ENCODE measurements around the gene ZBTB42.

ZBTB42 gene

GRCh38 chr14:104795781-104796686, 4.9 kb upstream of the ZBTB42 start:
- DNase-seq (ENCODE audit: low read depth in 2 of 2) = no peak

DNA sequence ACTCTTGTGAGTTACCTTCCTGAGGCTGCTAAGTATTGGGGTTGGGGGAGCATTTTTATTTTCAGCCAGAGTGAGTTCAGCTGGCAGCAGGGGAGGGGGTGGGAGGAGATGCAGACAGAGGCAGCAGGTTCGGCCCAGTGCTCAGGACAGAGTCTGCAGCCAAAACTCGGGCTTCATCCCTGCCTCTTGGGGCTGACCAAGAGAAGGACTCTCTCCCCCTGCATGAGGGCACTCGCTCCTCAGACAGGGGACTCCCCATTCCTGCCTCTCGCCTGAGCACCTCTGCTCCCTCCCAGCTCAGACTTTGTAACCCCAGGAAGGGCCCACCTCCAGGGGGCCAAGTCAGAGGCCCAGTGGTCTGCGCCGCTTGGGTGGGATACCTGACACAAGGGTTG, 4.2 kb upstream of the ZBTB42 start:
- no peak for DNase-seq (ENCODE audit: low read depth in 2 of 2)

DNA sequence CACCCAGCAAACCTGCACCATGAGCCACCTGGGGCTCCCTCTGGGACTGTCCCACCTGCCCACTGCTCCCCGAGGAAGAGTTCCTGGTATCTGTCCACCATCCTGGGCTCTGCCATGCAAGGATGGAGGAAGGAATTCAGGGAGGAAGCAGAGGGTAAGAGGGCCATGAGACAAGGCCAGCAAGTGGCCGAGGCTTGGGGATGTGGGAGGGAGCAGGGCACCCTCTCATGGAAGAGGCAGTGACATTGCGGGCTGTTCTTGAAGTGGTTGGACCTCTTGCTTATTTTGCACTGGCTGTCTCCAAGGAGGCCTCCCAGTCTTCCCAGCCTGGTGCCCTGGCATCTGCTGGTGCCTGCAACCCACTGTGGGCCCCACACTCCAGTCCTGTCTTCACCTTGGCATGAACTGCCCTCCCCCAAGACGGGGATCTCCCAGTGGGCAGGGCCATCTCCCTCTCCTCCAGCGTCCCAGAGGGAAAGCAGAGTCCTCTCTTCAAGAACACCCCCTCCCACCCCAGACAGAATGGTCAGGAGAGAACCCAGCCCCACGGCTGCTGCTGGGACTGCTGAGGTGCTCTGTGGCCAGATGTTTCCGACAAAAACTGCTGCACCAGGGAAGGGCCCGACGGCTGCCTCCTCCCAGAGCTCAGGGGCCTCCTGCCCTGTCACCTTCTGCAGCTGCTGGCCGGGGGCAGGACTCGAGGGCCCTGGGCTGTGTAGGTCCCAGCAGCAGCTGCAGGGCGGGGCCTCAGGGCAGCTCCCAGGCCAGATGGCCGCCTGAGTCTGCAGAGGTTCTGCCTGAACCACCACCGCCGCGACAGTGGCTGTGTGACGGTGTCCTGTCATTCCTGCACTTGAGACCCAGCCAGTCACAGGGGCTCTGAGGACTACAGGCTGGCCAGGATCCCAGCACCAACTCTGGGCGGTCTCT, 3.5 kb upstream of the ZBTB42 start:
- no peak for DNase-seq (ENCODE audit: low read depth in 2 of 2)

- no peak for DNase-seq (ENCODE audit: low read depth in 2 of 2)
These were observed 2.3 kb upstream of the ZBTB42 start for GRCh38 chr14:104798300-104799243.

GRCh38 chr14:104799244-104800014, 1.5 kb upstream of the ZBTB42 start:
- no peak for DNase-seq (ENCODE audit: low read depth in 2 of 2)

DNA sequence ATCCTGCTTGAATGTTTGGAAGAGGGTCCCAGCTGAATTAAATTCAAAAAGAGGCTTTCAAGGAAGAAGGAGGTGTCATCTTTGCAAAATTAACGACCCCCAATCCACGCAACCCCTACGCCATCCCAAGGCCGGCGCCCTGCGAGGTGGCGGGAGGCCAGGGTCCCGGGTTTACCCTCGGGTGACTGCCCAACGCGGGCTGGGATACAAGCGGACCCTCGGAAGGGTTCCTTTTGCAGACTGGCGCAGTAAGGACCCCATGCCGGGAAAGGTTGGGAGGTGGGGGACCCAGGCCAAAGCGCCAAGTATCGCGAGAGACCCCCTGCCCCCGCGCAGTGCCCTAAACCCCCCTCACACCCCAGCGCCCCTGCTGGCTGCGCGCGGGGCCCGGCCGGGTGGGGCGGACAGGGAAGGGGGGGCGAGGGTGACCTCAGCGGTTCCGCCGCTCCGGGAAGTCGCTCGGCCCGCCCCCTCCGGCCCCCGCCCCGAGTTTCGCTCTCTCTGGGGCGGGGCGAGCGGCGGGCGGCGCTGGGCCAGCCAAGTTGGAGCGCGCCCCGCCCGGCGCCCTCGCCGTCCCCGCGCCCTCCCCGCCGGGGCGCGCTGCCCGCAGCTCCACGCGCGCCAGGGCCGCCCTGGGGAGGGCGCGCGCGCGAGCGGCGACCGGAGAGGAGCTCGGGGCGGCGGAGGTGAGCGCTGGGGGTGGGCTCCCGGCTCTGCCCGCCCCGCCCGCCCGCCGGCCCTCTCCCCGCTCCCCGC, 708 bp upstream of the ZBTB42 start:
- peak; percentile 67 to 68 for DNase-seq (ENCODE audit: low read depth in 2 of 2)

GRCh38 chr14:104801520-104802393, 856 bp downstream of the ZBTB42 start:
- DNase-seq (ENCODE audit: low read depth in 2 of 2) = no peak

GRCh38 chr14:104802394-104803184, 1.7 kb downstream of the ZBTB42 start:
- DNase-seq (ENCODE audit: low read depth in 2 of 2) = no peak

DNA sequence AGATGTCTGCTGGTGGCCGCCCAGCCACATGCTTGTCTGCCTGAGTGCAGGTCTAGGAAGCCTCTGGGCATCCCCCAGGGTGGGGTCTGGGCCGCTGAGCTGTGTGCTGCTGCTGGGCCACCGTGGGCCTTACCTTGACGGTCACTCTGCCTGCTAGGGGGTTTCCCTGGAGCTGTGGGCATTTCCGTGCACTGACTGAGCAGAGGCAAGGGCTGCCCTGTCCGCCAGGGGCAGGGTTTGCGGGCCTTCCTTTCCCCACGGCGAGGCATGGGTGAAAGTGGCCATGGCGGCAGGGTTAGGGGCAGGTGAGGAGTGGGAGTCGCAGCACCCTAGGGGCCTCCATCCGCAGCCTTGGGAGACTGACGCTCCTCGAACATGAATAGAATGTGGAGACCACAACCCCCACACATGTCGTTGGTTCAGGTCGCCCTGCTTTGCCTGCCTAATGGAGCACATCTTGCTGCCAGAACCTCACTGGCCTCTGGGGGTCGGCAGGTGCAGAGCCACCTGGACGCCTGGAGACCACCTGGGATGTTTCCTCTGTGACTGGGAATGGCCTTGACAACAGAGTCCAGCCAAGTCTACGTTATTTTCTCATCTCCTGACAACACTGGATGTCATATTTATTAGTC, 2.5 kb downstream of the ZBTB42 start:
- no peak for DNase-seq (ENCODE audit: low read depth in 2 of 2)

DNA sequence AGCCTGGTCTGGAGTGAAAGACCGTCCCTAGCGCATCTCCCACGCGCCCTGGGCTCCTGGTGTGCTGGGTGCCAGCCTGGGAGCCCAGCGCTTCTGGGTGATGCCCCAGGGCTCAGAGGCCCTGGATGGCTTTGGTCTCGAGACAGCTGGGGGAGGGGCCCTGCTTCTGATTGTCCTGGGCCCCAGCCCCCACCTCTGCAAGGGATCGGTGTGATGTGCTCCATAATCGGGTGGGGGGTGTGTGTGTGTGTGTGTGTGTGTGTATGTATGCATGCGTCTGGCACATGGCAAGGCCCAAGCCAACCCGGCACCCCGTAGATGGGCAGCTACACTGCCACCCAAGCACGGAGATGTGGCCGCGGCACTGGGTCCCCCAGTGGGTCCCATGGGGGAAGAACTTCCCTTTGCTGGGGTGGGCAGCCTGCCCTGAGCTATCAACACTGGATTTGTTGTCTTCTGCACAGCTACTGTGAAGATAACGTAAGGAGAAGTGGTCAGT, 3.1 kb downstream of the ZBTB42 start:
- DNase-seq (ENCODE audit: low read depth in 2 of 2) = no peak

GRCh38 chr14:104804481-104805325, 3.8 kb downstream of the ZBTB42 start:
- no peak for DNase-seq (ENCODE audit: low read depth in 2 of 2)

DNA sequence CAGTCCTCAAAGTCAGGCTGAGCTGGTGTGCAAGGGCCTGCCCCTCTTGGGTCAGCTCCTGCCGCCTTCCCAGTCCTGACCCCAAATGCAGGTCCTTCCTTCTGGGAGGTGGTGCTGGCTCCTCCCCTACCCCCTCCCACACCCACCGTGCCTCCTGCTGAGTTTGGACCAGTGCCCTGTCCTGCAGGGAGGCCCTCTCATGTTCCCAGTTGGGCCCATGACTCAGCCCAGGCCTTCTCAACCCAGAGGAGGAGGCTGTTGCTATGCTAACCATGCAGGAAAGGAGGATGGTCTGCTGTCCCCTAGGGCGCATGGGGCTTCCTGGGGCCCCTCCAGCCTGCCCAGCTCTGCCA, 4.4 kb downstream of the ZBTB42 start:
- DNase-seq (ENCODE audit: low read depth in 2 of 2) = no peak

GRCh38 chr14:104805941-104806624, 5.2 kb downstream of the ZBTB42 start:
- DNase-seq (ENCODE audit: low read depth in 2 of 2) = no peak

- no peak for DNase-seq (ENCODE audit: low read depth in 2 of 2)
These were observed 5.9 kb downstream of the ZBTB42 start for GRCh38 chr14:104806625-104807465.

DNA sequence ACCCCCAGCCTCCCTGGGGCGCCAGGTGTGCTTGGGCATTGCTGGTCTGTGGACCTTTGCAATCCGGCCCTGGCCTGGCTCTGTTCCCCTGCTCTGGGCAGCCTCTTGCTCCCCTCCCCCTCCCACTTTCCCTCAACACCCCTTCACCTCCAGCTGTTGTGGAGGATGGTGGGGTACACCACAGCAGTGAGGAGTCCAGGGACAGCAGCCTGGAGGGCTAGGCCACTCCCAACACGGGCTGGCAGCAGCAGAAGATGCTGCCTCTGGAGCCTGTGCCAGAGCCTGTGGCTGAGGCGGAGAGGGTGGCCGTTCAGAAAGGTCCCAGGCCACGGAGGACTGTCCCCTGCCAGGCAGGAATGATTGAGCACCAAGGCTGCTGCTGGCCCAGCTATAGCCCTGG, 7.6 kb downstream of the ZBTB42 start:
- no peak for DNase-seq (ENCODE audit: low read depth in 2 of 2)
